T-cell (primary cell): ENCODE measurements around the gene HOXD9. TPM values are rescaled to one million over a fixed set of nuclear protein-coding genes. Genes with fewer than 3 reads are reported as not detected.
A peak's percentile ranks its signal among the peaks of the same experiment; 100 is the strongest.

Experiments used
- ATAC-seq, 4 experiments: fragments of 200-7000 bp in 3 of 4; fragments of 150-1000 bp in 1 of 4; cut with Tn5 transposase; replicated peaks in 1 of 4; 1 replicate in 3 of 4; 2 replicates in 1 of 4; pipeline ENCODE4 v1.10.0; 2021; ENCODE audit warnings: moderate library complexity in 3 of 4, mild to moderate bottlenecking in 2 of 4, moderate number of reproducible peaks in 1 of 4
- CTCF ChIA-PET, 2 donors: fragments of 300-600 bp; sonication (Branson Sonifier 250); formaldehyde crosslinking; loops; one replicate each; lab custom pipeline; 2022; ENCODE audit warnings: antibody characterized with exemption in 2 of 2; lab: Charles Lee
- POLR2A ChIA-PET, 2 donors: fragments of 300-600 bp; sonication (Branson Sonifier 250); formaldehyde crosslinking; loops; one replicate each; lab custom pipeline; 2022; ENCODE audit warnings: antibody characterized with exemption in 2 of 2; lab: Charles Lee
- DNase-seq, 35 experiments: peaks; one replicate each; pipeline versions ENCODE4 v3.0.0 to v3.0.0-alpha.2; 2013 to 2023
- H3K27ac ChIP-seq: one replicate; pipeline ENCODE4 v1.5.1; 2013; ENCODE audit warnings: low read length
- H3K27me3 ChIP-seq, 2 experiments: replicated peaks in 1 of 2; 1 replicate in 1 of 2; 2 replicates in 1 of 2; pipeline versions ENCODE4 v1.6.1 to v1.7.0; 2013; ENCODE audit warnings: low read length in 1 of 2, mixed read lengths in 1 of 2; ENCODE audit not compliant: control insufficient read depth in 2 of 2, insufficient read depth in 2 of 2; ENCODE audit errors: extremely low read depth in 1 of 2
- H3K36me3 ChIP-seq, 2 donors: 1 replicate in 1 of 2; 2 replicates in 1 of 2; pipeline versions ENCODE4 v1.6.1 to v1.7.0; 2013; ENCODE audit warnings: low read length in 1 of 2; ENCODE audit not compliant: control insufficient read depth in 2 of 2, insufficient read depth in 1 of 2; ENCODE audit errors: extremely low read depth in 1 of 2
- H3K4me1 ChIP-seq, 2 experiments: 1 replicate in 1 of 2; 2 replicates in 1 of 2; pipeline versions ENCODE4 v1.6.1 to v1.7.0; 2013; ENCODE audit warnings: low read length in 2 of 2, mixed read lengths in 1 of 2; ENCODE audit not compliant: insufficient read depth in 2 of 2, control insufficient read depth in 1 of 2; ENCODE audit errors: extremely low read depth in 1 of 2
- H3K4me3 ChIP-seq, 2 donors: 1 replicate in 1 of 2; 2 replicates in 1 of 2; pipeline versions ENCODE4 v1.5.1 to v1.7.0; 2013; ENCODE audit warnings: mild to moderate bottlenecking in 2 of 2, low read length in 1 of 2, moderate library complexity in 1 of 2; ENCODE audit not compliant: control insufficient read depth in 1 of 2; ENCODE audit errors: extremely low read depth in 1 of 2
- H3K9me3 ChIP-seq: 2 replicates; pipeline ENCODE4 v1.7.0; 2013
- H3K27ac Mint-ChIP-seq, 2 donors: one replicate each; pipeline ENCODE4 v1.8.0; 2020 to 2021; ENCODE audit warnings: mild to moderate bottlenecking in 2 of 2, mixed read lengths in 2 of 2
- H3K27me3 Mint-ChIP-seq, 2 donors: one replicate each; pipeline ENCODE4 v1.8.0; 2021 to 2022; ENCODE audit warnings: mixed read lengths in 2 of 2
- H3K36me3 Mint-ChIP-seq: one replicate; pipeline ENCODE4 v1.8.0; 2021; ENCODE audit warnings: mixed read lengths
- H3K4me1 Mint-ChIP-seq, 3 donors: one replicate each; pipeline ENCODE4 v1.8.0; 2020 to 2022; ENCODE audit warnings: mixed read lengths in 3 of 3, mild to moderate bottlenecking in 1 of 3
- H3K4me3 Mint-ChIP-seq, 3 donors: one replicate each; pipeline ENCODE4 v1.8.0; 2020 to 2022; ENCODE audit warnings: mild to moderate bottlenecking in 3 of 3, mixed read lengths in 3 of 3, moderate library complexity in 3 of 3
- H3K9me3 Mint-ChIP-seq, 3 donors: one replicate each; pipeline ENCODE4 v1.8.0; 2020 to 2022; ENCODE audit warnings: mixed read lengths in 3 of 3
- WGBS: methylation state at CpG from one replicate; pipeline ENCODE4 v1.1.5; 2013; ENCODE audit warnings: missing lambda C conversion rate; ENCODE audit not compliant: insufficient coverage; 5-methylcytosine and 5-hydroxymethylcytosine counted together
- total RNA-seq, 35 experiments: library from RNA in 6 of 35; stranded (reverse) in 6 of 35; fragments of 120-200 nt in 1 of 35; gene quantifications; one replicate each; pipeline versions ENCODE4 v1.2.1 to v1.2.4 and lab custom pipeline; 2013 to 2026

The HOXD9 gene
- total RNA-seq, 5 donors from 2014 or later (not counting 1 experiment from before 2014, with no cell fraction given): 0.13 to 0.15 TPM; not detected in 3

- Mint-ChIP-seq H3K4me1 (peaks cover 16 to 22% (median 18%) of the 10 kb centered on the region in 3 donors), H3K4me3 (peak overlapping the region in 1 of 3 donors; percentile 36), H3K36me3 (no peaks in the 10 kb centered on the region), H3K9me3 (peaks cover 0 to 5% (median 2%) of the 10 kb centered on the region in 3 donors), H3K27ac (no peak overlapping the region), H3K27me3 (peaks cover 63 to 84% of the 10 kb centered on the region in 2 donors)
- 12% methylated on average over 21 of the region's 39 CpGs for WGBS
- Histone ChIP-seq H3K27ac (no peak overlapping the region), H3K4me1 (peaks cover 2 to 24% of the 10 kb centered on the region in 2 experiments), H3K36me3 (no peaks in the 10 kb centered on the region), H3K9me3 (no peaks in the 10 kb centered on the region), H3K27me3 (peaks cover 24 to 83% of the 10 kb centered on the region in 2 experiments), H3K4me3 (no peak overlapping the region)
- POLR2A ChIA-PET: interaction anchor here (0.6 kb wide), 2 partner anchors 138 to 366 kb away, joined by 3 to 4 read pairs; no protein-coding TSS in a partner anchor
- DNase-seq (no peak), ATAC-seq (no peak)
- CTCF ChIA-PET: interaction anchor here in 1 of 2 donors (0.9 kb wide), 1 partner anchor 32 kb away, joined by 3 read pairs; no protein-coding TSS in a partner anchor
These were observed 36.5 kb downstream of the HOXD9 start for GRCh38 chr2:176158855-176159662.

GRCh38 chr2:176159663-176160250 is 37.2 kb downstream of the HOXD9 start:
- peaks cover 27 to 89% of the 10 kb centered on the region in 2 experiments for H3K27me3 ChIP-seq
- H3K27me3 Mint-ChIP-seq: peaks cover 62 to 84% of the 10 kb centered on the region in 2 donors
- peaks cover 0 to 5% (median 4%) of the 10 kb centered on the region in 3 donors for H3K9me3 Mint-ChIP-seq
- DNase-seq (no peak), ATAC-seq (no peak)
- H3K4me1 ChIP-seq: peaks cover 2 to 28% of the 10 kb centered on the region in 2 experiments
- no peaks in the 10 kb centered on the region for H3K36me3 ChIP-seq
- H3K27ac Mint-ChIP-seq: no peak overlapping the region
- H3K36me3 Mint-ChIP-seq: no peaks in the 10 kb centered on the region
- H3K27ac ChIP-seq: no peak overlapping the region
- POLR2A ChIA-PET: interaction anchor here (0.5 to 0.6 kb wide), 3 partner anchors 48 to 366 kb away, joined by 3 to 11 read pairs (median 4); no protein-coding TSS in a partner anchor
- H3K9me3 ChIP-seq: no peaks in the 10 kb centered on the region
- CTCF ChIA-PET: interaction anchor here in 1 of 2 donors (0.9 kb wide), 1 partner anchor 33 kb away, joined by 3 read pairs; no protein-coding TSS in a partner anchor
- peak overlapping the region in 1 of 3 donors; percentile 36 for H3K4me3 Mint-ChIP-seq
- WGBS: 8% methylated on average over 43 of the region's 44 CpGs
- no peak overlapping the region for H3K4me3 ChIP-seq
- peaks cover 19 to 24% (median 22%) of the 10 kb centered on the region in 3 donors for H3K4me1 Mint-ChIP-seq

- no peak overlapping the region for H3K27ac Mint-ChIP-seq
- WGBS: 14% methylated on average over 44 of the region's 50 CpGs
- H3K27me3 Mint-ChIP-seq: peaks cover 60 to 84% of the 10 kb centered on the region in 2 donors
- Histone ChIP-seq H3K9me3 (no peaks in the 10 kb centered on the region), H3K27ac (no peak overlapping the region), H3K36me3 (no peaks in the 10 kb centered on the region), H3K4me3 (no peak overlapping the region), H3K4me1 (peaks cover 2 to 34% of the 10 kb centered on the region in 2 experiments), H3K27me3 (peaks cover 30 to 94% of the 10 kb centered on the region in 2 experiments)
- no peak for ATAC-seq
- peaks cover 0 to 5% (median 4%) of the 10 kb centered on the region in 3 donors for H3K9me3 Mint-ChIP-seq
- DNase-seq: no peak
- H3K4me3 Mint-ChIP-seq: peak overlapping the region in 1 of 3 donors; percentile 15
- peaks cover 19 to 27% (median 22%) of the 10 kb centered on the region in 3 donors for H3K4me1 Mint-ChIP-seq
- CTCF ChIA-PET: interaction anchor here in 1 of 2 donors (0.9 kb wide), 1 partner anchor 33 kb away, joined by 3 read pairs; no protein-coding TSS in a partner anchor
- POLR2A ChIA-PET: interaction anchor here (0.5 to 0.6 kb wide), 5 partner anchors 9 to 365 kb away, joined by 3 to 11 read pairs (median 6); partner anchors contain the start of gene HOXD4 (in 1 of the 2)
- no peaks in the 10 kb centered on the region for H3K36me3 Mint-ChIP-seq
These were observed 37.9 kb downstream of the HOXD9 start for GRCh38 chr2:176160251-176160985.

GRCh38 chr2:176160986-176161824 is 38.7 kb downstream of the HOXD9 start:
- Histone ChIP-seq H3K4me1 (peaks cover 2 to 36% of the 10 kb centered on the region in 2 experiments), H3K9me3 (no peaks in the 10 kb centered on the region), H3K27me3 (peaks cover 28 to 92% of the 10 kb centered on the region in 2 experiments), H3K27ac (no peak overlapping the region), H3K36me3 (no peaks in the 10 kb centered on the region), H3K4me3 (no peak overlapping the region)
- no peaks in the 10 kb centered on the region for H3K36me3 Mint-ChIP-seq
- peaks cover 60 to 86% of the 10 kb centered on the region in 2 donors for H3K27me3 Mint-ChIP-seq
- ChIA-PET POLR2A (interaction anchor here (0.5 to 0.6 kb wide), 2 partner anchors 11 to 77 kb away, joined by 3 to 6 read pairs; no protein-coding TSS in a partner anchor), CTCF (interaction anchor here in 1 of 2 donors (1.6 kb wide), 1 partner anchor 34 kb away, joined by 4 read pairs; no protein-coding TSS in a partner anchor)
- DNase-seq (no peak), ATAC-seq (no peak)
- H3K27ac Mint-ChIP-seq: no peak overlapping the region
- H3K4me1 Mint-ChIP-seq: peaks cover 19 to 27% (median 22%) of the 10 kb centered on the region in 3 donors
- H3K9me3 Mint-ChIP-seq: peaks cover 0 to 5% (median 4%) of the 10 kb centered on the region in 3 donors
- peak overlapping the region in 1 of 3 donors; percentile 15 for H3K4me3 Mint-ChIP-seq
- WGBS: 25% methylated on average over 14 of the region's 22 CpGs

GRCh38 chr2:176161825-176162626 is 39.5 kb downstream of the HOXD9 start:
- H3K27me3 Mint-ChIP-seq: peaks cover 64 to 85% of the 10 kb centered on the region in 2 donors
- Histone ChIP-seq H3K9me3 (no peaks in the 10 kb centered on the region), H3K27me3 (peaks cover 31 to 84% of the 10 kb centered on the region in 2 experiments), H3K4me3 (no peak overlapping the region), H3K4me1 (peaks cover 2 to 36% of the 10 kb centered on the region in 2 experiments), H3K36me3 (no peaks in the 10 kb centered on the region), H3K27ac (no peak overlapping the region)
- WGBS: 10% methylated on average over 15 of the region's 22 CpGs
- H3K4me1 Mint-ChIP-seq: peaks cover 16 to 27% (median 22%) of the 10 kb centered on the region in 3 donors
- ATAC-seq: no peak
- CTCF ChIA-PET: interaction anchor here (0.7 to 1.6 kb wide), 2 partner anchors 34 to 890 kb away, joined by 3 to 4 read pairs; no protein-coding TSS in a partner anchor
- POLR2A ChIA-PET: no interaction called here
- no peaks in the 10 kb centered on the region for H3K36me3 Mint-ChIP-seq
- DNase-seq: no peak
- no peak overlapping the region for H3K27ac Mint-ChIP-seq
- H3K9me3 Mint-ChIP-seq: peaks cover 0 to 5% (median 4%) of the 10 kb centered on the region in 3 donors
- no peak overlapping the region for H3K4me3 Mint-ChIP-seq
